ENCODE measurements around the gene KRTAP19-2. TPM values are rescaled to one million over a fixed set of nuclear protein-coding genes. Genes with fewer than 3 reads are reported as not detected.

The KRTAP19-2 gene
- total and polyA plus RNA-seq, 2 experiments from 2014 or later, result not detected

DNA sequence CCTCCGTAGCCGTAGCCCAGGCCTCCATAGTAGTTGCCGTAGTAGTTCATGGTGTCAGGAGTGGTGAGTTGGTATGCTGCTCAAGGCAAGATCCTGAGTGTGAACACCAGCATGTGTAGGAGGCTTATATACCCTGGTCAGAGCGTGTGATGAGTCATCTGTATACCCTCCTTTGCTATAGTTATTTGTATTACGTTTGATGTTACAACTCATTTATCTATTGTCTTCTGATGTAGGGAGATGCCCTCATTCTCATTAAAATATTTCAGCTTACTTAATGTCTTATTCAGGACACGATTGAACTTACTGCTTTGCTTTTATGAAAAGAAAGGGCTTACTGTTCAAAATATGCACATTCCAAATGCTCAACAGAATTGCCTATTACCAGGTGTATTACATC, 14.8 kb upstream of the KRTAP19-2 start, which contains the start of gene KRTAP19-5:
Gene KRTAP19-5, minus strand, starts transcription at position 101 of the 400 bp plus-strand sequence. Its CDS starts 51 bp downstream, at position 50.
- H2AFZ ChIP-seq, result no peak within 1 kb of the TSS
- WGBS (ENCODE audit: low lambda C conversion rate, missing lambda C conversion rate), result 91% methylated on average over 6 of the region's 6 CpGs
- no peaks in the 10 kb centered on the region for H3K27me3 ChIP-seq
- TF ChIP-seq EZH2 (IDR thresholded peaks at IDR 0.05; ENCODE audit: borderline replicate concordance), result no peak
- TF ChIP-seq, protein P1, sequence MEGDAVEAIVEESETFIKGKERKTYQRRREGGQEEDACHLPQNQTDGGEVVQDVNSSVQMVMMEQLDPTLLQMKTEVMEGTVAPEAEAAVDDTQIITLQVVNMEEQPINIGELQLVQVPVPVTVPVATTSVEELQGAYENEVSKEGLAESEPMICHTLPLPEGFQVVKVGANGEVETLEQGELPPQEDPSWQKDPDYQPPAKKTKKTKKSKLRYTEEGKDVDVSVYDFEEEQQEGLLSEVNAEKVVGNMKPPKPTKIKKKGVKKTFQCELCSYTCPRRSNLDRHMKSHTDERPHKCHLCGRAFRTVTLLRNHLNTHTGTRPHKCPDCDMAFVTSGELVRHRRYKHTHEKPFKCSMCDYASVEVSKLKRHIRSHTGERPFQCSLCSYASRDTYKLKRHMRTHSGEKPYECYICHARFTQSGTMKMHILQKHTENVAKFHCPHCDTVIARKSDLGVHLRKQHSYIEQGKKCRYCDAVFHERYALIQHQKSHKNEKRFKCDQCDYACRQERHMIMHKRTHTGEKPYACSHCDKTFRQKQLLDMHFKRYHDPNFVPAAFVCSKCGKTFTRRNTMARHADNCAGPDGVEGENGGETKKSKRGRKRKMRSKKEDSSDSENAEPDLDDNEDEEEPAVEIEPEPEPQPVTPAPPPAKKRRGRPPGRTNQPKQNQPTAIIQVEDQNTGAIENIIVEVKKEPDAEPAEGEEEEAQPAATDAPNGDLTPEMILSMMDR (IDR thresholded peaks at IDR 0.05; ENCODE audit: poor library complexity), result no peak
- TF ChIP-seq EZH2phosphoT487 (IDR thresholded peaks at IDR 0.05; ENCODE audit: low read depth, severe bottlenecking, unreplicated experiment), result no peak
- no peak within 1 kb of the TSS for H3K27ac ChIP-seq
- H3K4me3 ChIP-seq, result no peak within 1 kb of the TSS
- no peak for DNase-seq (ENCODE audit: low spot score)
- H3K36me3 ChIP-seq (replicated peaks; ENCODE audit: insufficient read depth, low read depth), result no peaks in the 10 kb centered on the region
- H3K79me2 ChIP-seq, result no peaks in the 10 kb centered on the region
- H3K9me3 ChIP-seq (ENCODE audit: low read depth), result no peaks in the 10 kb centered on the region
- no peaks in the 10 kb centered on the region for H3K9me2 ChIP-seq (replicated peaks; ENCODE audit: insufficient read depth)
- no peaks in the 10 kb centered on the region for H4K20me1 ChIP-seq (ENCODE audit: insufficient read depth, poor library complexity, severe bottlenecking)
- no peak within 1 kb of the TSS for H3K4me2 ChIP-seq
- H3K4me1 ChIP-seq (ENCODE audit: insufficient read depth), result no peaks in the 10 kb centered on the region

DNA sequence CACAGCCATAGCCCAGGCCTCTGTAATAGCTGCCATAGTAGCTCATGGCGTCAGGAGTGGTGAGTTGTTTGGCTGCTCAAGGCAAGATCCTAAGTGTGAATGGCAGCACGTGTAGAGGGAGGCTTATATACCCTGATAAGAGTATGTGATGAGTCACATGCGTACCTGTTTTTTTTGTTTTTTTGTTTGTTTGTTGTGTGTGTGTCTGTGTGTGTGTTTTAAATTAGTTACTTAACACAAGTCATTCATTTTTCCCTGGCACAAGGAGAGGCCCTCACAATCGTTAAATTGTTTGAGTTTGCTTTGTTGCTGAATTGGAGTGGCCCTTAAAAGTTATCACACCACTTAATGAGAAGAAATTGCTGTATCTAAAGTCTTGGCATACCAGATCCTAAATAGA, 9.8 kb upstream of the KRTAP19-2 start, which contains the start of gene KRTAP19-4:
Gene KRTAP19-4, minus strand, starts transcription at position 101 of the 400 bp plus-strand sequence. Its CDS starts 55 bp downstream, at position 46.
- no peaks in the 10 kb centered on the region for H3K27me3 ChIP-seq
- 68% methylated on average over 4 of the region's 4 CpGs for WGBS (ENCODE audit: low lambda C conversion rate, missing lambda C conversion rate)
- H3K79me2 ChIP-seq, result no peaks in the 10 kb centered on the region
- no peaks in the 10 kb centered on the region for H3K4me1 ChIP-seq (ENCODE audit: insufficient read depth)
- H3K36me3 ChIP-seq (replicated peaks; ENCODE audit: insufficient read depth, low read depth), result no peaks in the 10 kb centered on the region
- DNase-seq (ENCODE audit: low spot score), result no peak
- H3K4me3 ChIP-seq, result no peak within 1 kb of the TSS
- no peak within 1 kb of the TSS for H2AFZ ChIP-seq
- H4K20me1 ChIP-seq (ENCODE audit: insufficient read depth, poor library complexity, severe bottlenecking), result no peaks in the 10 kb centered on the region
- TF ChIP-seq, protein P1 (IDR thresholded peaks at IDR 0.05; ENCODE audit: poor library complexity), result no peak
- TF ChIP-seq EZH2phosphoT487 (IDR thresholded peaks at IDR 0.05; ENCODE audit: low read depth, severe bottlenecking, unreplicated experiment) (no peak), EZH2 (IDR thresholded peaks at IDR 0.05; ENCODE audit: borderline replicate concordance) (no peak)
- no peak within 1 kb of the TSS for H3K27ac ChIP-seq
- no peaks in the 10 kb centered on the region for H3K9me3 ChIP-seq (ENCODE audit: low read depth)
- no peak within 1 kb of the TSS for H3K4me2 ChIP-seq
- H3K9me2 ChIP-seq (replicated peaks; ENCODE audit: insufficient read depth), result no peaks in the 10 kb centered on the region

DNA sequence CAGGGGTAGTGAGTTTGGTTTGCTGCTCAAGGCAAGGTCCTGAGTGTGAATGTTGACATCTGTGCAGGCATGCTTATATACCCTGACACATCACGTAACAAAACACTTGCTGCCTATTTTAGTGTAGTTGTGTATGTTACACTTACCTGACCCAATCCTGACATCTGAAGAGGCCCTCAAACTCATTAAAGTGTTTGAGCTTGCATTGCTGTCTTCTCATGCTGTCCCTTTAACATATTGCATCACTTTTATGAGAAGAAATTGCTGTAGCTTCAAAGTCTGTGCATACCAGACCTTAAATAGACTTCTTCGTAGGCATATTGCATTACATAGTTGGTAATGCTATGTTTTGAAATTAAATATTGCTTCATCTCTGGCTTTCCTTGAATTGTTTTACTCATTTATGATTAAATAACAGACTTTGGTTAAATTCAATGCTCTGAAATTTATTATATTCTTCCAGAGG, 4.8 kb upstream of the KRTAP19-2 start, which contains the start of gene KRTAP19-3:
Gene KRTAP19-3, minus strand, starts transcription at position 51 of the 466 bp plus-strand sequence. CDS start 56 bp downstream, outside the sequence.
- Histone ChIP-seq H3K4me3 (no peak within 1 kb of the TSS), H3K9me2 (replicated peaks; ENCODE audit: insufficient read depth) (no peaks in the 10 kb centered on the region), H3K27ac (no peak within 1 kb of the TSS), H4K20me1 (ENCODE audit: insufficient read depth, poor library complexity, severe bottlenecking) (no peaks in the 10 kb centered on the region), H3K4me1 (ENCODE audit: insufficient read depth) (no peaks in the 10 kb centered on the region), H3K4me2 (no peak within 1 kb of the TSS), H3K9me3 (ENCODE audit: low read depth) (no peaks in the 10 kb centered on the region), H3K27me3 (no peaks in the 10 kb centered on the region), H2AFZ (no peak within 1 kb of the TSS), H3K79me2 (no peaks in the 10 kb centered on the region), H3K36me3 (replicated peaks; ENCODE audit: insufficient read depth, low read depth) (no peaks in the 10 kb centered on the region)
- 77% methylated on average over 2 of the region's 2 CpGs for WGBS (ENCODE audit: low lambda C conversion rate, missing lambda C conversion rate)
- DNase-seq (ENCODE audit: low spot score), result no peak
- TF ChIP-seq EZH2 (IDR thresholded peaks at IDR 0.05; ENCODE audit: borderline replicate concordance), result no peak

DNA sequence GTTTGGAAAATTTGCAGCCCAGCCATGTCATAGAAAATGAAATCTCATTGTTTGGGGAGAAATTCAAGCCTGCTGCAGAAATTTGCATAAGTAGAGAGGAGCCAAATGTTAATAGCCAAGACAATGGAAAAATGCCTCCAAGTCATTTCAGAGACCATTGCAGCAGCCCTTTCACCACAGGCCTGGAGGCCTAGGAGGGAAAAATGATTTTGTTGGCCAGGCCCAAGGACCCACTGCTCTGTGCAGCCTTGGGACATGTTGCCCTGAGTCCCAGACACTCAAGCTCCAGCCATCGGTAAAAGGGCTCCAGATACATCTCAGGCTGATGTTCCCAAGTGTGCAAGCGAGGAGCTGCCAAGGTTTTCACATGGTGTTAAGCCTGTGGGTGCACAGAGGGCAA, 1.1 kb downstream of the KRTAP19-2 start:
- Histone ChIP-seq H4K20me1 (ENCODE audit: insufficient read depth, poor library complexity, severe bottlenecking) (no peaks in the 10 kb centered on the region), H3K79me2 (no peaks in the 10 kb centered on the region), H3K4me3 (no peak overlapping the region), H2AFZ (no peak overlapping the region), H3K4me2 (no peak overlapping the region), H3K27ac (no peak overlapping the region), H3K9me3 (ENCODE audit: low read depth) (no peaks in the 10 kb centered on the region), H3K9me2 (replicated peaks; ENCODE audit: insufficient read depth) (no peaks in the 10 kb centered on the region), H3K36me3 (replicated peaks; ENCODE audit: insufficient read depth, low read depth) (no peaks in the 10 kb centered on the region), H3K27me3 (no peaks in the 10 kb centered on the region), H3K4me1 (ENCODE audit: insufficient read depth) (no peaks in the 10 kb centered on the region)
- no peak for DNase-seq (ENCODE audit: low spot score)
- TF ChIP-seq EZH2 (IDR thresholded peaks at IDR 0.05; ENCODE audit: borderline replicate concordance) (no peak), EZH2phosphoT487 (IDR thresholded peaks at IDR 0.05; ENCODE audit: low read depth, severe bottlenecking, unreplicated experiment) (no peak)
- TF ChIP-seq, protein P1 (IDR thresholded peaks at IDR 0.05; ENCODE audit: poor library complexity), result no peak
- 66% methylated on average over 2 of the region's 2 CpGs for WGBS (ENCODE audit: low lambda C conversion rate, missing lambda C conversion rate)

Measured in hepatocyte (in vitro differentiated cells).